ENCODE results near the gene SNX6.

SNX6 gene

DNA sequence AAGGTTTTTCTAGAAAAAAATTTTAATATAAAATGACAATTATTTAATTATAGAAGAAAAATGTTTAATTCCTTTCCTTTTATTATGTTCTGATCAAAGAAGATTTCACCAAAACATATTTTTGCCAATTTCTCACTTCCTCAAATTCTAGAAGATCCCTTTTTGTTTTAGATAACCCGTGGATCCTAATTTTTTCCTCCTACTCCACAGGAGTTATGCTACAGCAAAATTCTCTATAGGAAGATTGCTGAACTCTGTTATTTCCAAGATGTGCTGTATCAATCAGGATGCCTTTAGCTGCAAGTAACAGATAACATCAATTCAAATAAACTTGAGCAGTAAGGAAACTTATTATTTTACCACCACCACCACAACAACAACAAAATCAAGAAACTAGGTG is 3.8 kb upstream of the SNX6 start:
- no peak for DNase-seq

- DNase-seq = no peak
Observed at GRCh38 chr14:34632411-34632978, 2.5 kb upstream of the SNX6 start.

- DNase-seq = no peak
Observed at GRCh38 chr14:34629344-34629656, 648 bp downstream of the SNX6 start.

DNA sequence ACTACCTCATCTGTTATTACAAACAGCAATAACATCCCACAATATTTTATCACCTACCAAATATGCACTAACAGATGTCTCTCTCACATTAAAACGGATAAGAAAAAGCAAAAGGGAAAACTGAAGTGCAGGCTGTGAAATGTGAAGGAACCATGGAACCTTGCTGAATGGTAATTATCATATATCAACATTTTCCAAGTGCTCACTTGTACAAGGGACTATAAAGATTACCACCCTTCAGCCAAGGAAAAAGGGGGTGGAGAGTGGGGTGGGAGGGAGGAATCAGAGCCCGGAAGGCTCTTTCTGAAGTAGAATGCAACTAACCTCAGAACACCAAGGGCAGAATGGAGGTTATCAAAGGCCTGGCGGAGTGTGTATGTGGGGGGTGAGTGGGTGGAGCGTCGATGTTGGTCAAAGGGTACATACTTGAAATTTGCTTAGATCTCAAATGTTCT is 1.2 kb downstream of the SNX6 start:
- DNase-seq = no peak

DNA sequence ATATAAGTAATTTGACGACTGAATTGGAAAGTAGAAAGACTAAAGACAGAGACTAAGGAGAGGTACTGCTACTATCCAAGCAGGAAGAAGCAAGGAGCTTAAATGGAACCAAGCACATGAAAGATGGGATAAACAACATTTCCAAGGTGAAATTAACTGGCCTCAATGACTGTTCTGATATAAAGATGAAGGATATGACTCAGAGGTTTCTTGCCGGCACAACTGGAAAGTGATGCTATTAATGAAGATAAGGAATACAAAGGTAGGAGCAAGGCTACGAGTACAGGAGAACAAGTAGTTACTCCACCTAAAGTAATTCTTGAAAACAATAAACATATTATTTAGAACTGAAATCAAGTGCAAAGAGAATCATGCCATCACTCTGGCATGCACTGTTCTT is 6.4 kb downstream of the SNX6 start:
- DNase-seq = no peak

DNA sequence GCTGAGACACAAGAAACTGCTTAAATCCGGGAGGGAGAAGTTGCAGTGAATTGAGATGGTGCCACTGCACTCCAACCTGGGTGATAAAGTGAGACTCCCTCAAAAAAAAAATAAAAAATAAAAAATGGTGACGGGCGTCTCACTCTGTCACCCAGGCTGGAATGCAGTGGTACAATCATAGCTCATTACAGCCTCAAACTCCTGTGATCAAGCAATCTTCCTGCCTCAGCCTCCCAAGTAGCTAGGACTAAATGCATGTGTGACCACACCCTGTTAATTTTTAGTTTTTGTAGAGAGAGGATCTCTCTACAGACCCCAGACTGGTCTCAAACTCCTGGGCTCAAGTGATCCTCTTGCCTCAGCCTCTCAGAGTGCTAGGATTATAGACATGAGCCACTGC is 9.1 kb downstream of the SNX6 start:
- DNase-seq = no peak

- DNase-seq = no peak
Observed at GRCh38 chr14:34620115-34620514, 9.8 kb downstream of the SNX6 start.

GRCh38 chr14:34619471-34619870 is 10.5 kb downstream of the SNX6 start:
- no peak for DNase-seq

GRCh38 chr14:34616360-34616759 is 13.6 kb downstream of the SNX6 start:
- DNase-seq = no peak

DNA sequence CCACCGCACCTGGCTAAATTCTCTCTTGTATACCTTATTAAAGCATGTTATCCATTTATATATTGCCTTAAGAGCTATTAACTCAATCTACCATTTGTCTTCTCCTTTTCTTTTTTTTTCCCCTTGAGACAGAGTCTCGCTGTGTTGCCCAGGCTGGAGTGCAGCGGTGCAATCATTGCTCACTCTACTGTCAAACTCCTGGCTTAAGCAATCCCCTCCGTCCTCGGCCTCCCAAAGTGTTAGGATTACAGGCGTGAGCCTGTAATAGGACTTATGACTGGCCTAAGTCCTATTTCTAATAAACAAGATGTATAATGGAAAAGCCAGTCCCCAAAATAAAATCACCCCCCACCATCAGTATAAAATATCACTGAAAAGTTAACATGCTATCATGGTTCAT is 14.4 kb downstream of the SNX6 start:
- no peak for DNase-seq

DNA sequence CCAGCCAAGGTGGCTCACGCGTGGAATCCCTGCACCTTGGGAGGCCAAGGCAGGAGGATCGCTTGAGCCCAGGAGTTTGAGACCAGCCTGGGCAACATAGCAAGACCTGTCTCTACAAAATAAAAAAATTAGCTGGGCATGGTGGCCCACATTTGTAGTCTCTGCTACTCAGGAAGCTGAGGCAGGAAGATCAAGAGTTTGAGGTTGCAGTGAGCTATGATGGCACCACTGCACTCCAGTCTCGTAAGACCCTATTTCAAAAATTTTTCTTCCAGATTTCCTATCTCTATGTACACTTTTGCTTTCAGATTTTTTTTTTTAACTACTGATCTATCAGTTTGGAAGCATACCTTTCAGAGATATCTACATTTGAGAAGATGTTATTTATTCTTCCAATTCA is 15.3 kb downstream of the SNX6 start:
- no peak for DNase-seq

DNA sequence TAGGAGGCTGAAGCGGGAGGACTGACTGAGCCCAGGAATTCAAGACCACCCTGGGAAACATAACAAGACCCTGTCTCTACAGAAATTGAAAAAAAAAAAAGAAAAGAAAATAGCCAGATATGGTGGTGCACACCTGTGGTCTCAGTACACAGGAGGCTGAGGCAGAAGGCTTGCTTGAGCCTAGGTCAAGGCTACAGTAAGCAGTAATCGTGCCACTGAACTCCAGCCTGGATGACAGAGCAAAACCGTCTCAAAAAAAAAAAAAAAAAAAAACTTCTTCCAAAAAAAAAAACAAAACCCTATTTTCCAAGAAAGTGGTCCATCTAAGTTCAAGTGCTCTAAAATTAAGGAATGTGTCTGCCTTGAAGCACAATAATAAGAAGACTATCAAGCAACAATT is 19.8 kb downstream of the SNX6 start:
- DNase-seq = no peak

GRCh38 chr14:34605461-34605860 is 24.5 kb downstream of the SNX6 start:
- no peak for DNase-seq

- DNase-seq = no peak
Observed at GRCh38 chr14:34604995-34605394, 25.0 kb downstream of the SNX6 start.

DNA sequence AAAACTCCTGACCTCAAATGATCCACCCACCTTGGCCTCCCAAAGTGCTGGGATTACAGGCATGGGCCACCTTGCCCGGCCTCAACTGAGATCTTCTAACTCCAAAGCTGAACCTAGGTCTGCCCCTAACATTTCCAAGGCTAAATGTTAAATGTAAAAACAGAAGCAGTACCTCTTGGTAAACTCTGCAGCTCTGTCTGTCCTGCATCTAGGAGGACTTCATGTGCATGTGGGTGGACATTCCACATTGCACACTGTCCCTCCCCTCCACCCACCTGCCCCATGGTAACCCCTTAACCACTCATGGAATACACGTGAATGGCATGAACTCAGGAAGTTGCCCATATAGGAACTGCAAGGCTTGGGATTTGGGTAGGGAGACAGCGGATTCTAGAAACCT is 33.1 kb downstream of the SNX6 start:
- DNase-seq = no peak

- DNase-seq = no peak
Observed at GRCh38 chr14:34593740-34594375, 36.1 kb downstream of the SNX6 start.

DNA sequence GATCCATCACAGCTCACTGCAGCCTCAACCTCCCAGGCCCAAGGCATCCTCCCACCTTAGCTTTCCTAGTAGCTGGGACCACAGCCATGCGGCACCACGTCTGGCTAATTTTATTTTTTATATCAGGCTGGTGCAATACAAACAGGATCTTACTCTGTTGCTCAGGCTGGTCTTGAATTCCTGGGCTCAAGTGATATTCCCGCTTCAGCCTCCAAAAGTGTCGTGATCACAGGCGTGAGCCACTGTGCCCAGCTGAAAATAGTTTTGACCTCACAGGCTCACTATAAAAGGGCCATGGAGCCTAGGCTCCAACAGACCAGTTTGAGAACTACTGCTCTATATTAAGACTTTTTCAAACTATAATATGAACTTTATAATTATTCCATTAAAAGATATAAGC is 37.3 kb downstream of the SNX6 start:
- no peak for DNase-seq

GRCh38 chr14:34583525-34583924 is 46.4 kb downstream of the SNX6 start:
- DNase-seq = no peak

DNA sequence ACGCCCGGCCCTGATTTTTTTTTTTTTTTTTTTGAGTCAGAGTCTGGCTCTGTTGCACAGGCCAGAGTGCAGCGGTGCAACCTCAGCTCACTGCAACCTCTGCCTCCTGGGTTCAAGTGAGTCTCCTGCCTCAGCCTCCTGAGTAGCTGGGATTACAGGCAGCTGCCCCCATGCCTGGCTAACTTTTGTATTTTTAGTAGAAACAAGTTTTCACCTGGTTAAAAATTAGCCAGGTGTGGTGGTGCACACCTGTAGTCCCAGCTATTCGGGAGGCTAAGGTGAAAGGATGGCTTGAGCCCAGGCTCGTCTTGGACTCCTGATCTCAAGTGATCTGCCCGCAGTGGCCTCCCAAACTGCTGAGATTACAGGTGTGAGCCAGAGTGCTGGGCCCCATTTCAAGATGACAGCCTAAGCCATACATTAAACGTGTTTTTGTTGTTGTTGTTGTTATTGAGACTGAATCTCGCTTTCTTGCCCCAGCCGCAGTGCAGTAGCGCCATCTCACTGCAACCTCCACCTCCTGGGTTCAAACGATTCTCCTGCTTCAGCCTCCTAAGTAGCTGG is 47.7 kb downstream of the SNX6 start:
- DNase-seq = no peak

GRCh38 chr14:34580381-34580780 is 49.6 kb downstream of the SNX6 start:
- no peak for DNase-seq

DNA sequence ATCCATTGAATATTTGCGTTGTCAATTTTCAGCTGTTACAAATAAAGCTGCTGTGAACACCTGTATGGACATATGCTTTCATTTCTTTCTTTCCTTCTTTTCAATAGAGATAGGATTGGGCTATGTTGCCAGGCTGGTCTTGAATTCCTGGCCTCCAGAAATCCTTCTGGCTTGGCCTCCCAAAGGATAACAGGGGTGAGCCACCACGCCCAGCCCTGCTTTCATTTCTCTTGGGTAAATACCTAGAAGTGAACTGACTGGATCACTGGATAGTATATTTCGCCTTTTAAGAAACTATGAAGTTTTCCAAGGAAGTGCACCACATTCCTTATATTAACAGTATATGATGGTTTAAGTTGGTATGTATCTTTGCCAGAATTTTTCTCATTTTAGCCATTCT is 58.2 kb downstream of the SNX6 start:
- DNase-seq = no peak

DNA sequence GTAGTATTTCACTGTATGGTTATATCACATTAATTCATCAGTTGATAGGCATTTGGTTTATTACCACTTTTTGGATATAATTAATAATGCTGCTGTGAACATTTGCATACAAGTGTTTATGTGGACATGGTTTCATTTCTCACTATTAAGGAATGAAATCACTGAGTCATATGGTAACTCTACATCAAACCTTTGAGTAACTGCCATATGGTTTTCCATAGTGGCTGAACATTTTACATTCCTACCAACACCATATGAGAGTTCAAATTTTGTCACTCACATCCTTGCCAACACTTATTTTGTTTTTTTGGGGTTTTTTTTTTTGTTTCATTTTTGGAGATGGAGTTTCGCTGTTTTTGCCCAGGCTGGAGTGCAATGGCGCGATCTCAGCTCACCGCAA is 60.2 kb downstream of the SNX6 start:
- no peak for DNase-seq

DNA sequence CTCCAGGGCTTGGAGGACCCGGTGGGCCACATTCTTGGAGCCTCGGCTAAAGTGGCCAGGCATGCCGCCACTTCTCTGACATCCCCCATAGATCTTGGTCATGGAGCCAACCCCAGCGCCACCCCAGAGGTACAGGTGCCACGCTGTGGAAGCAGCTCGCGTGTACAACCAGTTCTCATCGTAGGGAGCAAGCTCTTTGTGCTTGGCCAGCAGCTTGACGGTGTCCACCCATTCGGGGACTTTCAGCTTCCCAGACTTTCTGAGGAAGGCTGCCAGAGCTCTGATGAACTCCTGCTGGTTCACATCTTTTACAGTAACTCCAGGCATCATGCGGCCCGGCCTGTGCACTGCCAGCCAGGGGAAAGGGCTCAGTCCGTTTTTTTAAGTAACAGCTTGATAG is 61.1 kb downstream of the SNX6 start:
- no peak for DNase-seq

DNA sequence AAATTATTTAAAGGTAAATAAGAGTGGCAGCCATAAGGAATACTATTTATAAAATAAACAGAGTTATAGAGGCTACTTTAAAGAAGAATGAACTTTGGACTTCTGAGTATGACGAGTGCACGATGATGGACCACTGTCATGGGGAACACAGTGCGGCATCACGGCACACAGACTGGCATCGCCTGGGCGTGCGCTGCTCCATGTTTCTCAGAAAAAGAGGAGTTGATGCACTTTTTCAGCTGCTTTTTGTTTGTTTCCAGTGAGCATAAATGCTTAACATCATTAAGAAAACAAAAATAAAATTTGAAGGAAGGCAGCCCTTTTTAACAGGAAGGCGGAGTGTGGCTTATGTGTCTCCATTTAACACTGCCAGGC is 67.2 kb downstream of the SNX6 start:
- DNase-seq = no peak

All from cortex of kidney (tissue), 1 donor.